ENCODE results near the gene KCNA5. TPM values are rescaled to one million over a fixed set of nuclear protein-coding genes. Genes with fewer than 3 reads are reported as not detected.

KCNA5 gene
- total RNA-seq, 1 donor from 2014 or later, result 2.6 TPM

DNA sequence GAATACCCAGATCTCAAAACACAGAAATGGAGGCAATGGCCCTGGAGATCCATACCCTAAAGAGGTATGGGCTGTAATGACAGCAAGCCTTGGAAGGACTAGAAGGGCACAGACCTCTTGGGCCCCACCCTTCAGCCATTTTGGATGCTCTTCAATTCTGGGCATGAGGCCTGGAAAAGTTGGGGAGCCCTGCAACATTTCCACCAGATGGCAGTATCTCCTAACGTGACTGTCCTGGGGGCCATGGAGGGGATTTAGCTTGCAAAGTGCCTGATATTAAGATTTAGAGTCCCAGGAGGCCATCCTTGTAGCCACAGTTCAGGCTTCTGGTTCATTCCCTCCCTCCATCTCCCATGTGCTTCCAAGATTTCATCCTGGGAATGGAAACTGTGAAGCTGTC, 30.2 kb downstream of the KCNA5 start:
- Histone ChIP-seq H3K27ac (replicated peaks) (no peak overlapping the region), H3K4me3 (no peak overlapping the region), H3K9me3 (replicated peaks) (no peaks in the 10 kb centered on the region), H3K4me1 (peaks cover 33% of the 10 kb centered on the region), H3K27me3 (ENCODE audit: low read depth) (no peaks in the 10 kb centered on the region), H3K36me3 (no peaks in the 10 kb centered on the region)
- TF ChIP-seq, protein P1, sequence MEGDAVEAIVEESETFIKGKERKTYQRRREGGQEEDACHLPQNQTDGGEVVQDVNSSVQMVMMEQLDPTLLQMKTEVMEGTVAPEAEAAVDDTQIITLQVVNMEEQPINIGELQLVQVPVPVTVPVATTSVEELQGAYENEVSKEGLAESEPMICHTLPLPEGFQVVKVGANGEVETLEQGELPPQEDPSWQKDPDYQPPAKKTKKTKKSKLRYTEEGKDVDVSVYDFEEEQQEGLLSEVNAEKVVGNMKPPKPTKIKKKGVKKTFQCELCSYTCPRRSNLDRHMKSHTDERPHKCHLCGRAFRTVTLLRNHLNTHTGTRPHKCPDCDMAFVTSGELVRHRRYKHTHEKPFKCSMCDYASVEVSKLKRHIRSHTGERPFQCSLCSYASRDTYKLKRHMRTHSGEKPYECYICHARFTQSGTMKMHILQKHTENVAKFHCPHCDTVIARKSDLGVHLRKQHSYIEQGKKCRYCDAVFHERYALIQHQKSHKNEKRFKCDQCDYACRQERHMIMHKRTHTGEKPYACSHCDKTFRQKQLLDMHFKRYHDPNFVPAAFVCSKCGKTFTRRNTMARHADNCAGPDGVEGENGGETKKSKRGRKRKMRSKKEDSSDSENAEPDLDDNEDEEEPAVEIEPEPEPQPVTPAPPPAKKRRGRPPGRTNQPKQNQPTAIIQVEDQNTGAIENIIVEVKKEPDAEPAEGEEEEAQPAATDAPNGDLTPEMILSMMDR (IDR thresholded peaks at IDR 0.05; ENCODE audit: borderline replicate concordance), result no peak
- no peak for DNase-seq
- intact Hi-C loops (cut with micrococcal nuclease), result no loop called here

DNA sequence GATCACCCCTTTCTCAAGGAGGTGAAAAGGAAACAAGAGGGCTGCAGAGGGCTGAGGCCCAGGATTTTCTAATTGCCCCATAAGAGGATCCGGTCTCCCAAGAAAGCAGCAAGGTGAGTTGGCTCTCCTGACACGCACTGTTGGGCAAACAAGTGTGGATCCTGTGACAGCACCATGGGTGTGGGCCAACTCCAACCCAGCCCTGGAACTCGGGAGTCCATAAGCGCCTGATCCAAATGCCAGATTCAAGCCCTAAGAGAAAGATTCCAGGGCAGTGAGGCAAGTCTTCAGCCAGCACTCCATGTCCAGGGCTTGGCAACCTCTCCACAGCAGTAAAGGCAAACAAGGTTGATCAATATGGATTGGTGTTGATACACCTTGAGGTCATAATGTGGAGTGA, 33.1 kb downstream of the KCNA5 start:
- intact Hi-C loops (cut with micrococcal nuclease), result no loop called here
- peak; percentile 48 for DNase-seq
- no peaks in the 10 kb centered on the region for H3K36me3 ChIP-seq
- H3K27me3 ChIP-seq (ENCODE audit: low read depth), result no peaks in the 10 kb centered on the region
- peak overlapping the region; percentile 80 for H3K27ac ChIP-seq (replicated peaks)
- peaks cover 36% of the 10 kb centered on the region for H3K4me1 ChIP-seq
- TF ChIP-seq, protein P1 (IDR thresholded peaks at IDR 0.05; ENCODE audit: borderline replicate concordance), result no peak
- H3K9me3 ChIP-seq (replicated peaks), result no peaks in the 10 kb centered on the region
- H3K4me3 ChIP-seq, result no peak overlapping the region

DNA sequence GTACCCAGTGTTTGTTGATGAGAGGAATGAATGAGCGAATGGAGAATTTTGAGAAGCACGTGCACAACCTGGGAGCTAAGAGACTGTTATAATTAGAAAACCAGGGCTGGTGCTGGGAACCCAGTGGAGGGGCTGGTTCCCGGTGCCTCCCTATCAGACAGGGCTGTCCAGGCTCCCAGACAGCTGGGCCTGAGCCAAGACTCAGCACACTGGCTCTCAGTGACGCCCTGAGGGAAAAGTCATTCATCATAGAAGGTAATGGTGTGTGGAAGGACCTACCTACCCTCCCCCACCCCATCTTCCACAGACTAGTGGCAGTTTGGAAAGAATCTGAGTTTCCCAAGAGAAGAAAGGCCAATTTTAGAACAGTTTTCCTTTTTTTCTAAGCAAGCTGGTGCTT, 34.7 kb downstream of the KCNA5 start:
- Histone ChIP-seq H3K4me3 (no peak overlapping the region), H3K4me1 (peaks cover 36% of the 10 kb centered on the region), H3K27me3 (ENCODE audit: low read depth) (no peaks in the 10 kb centered on the region), H3K36me3 (no peaks in the 10 kb centered on the region), H3K27ac (replicated peaks) (peak overlapping the region; percentile 80), H3K9me3 (replicated peaks) (no peaks in the 10 kb centered on the region)
- peak; percentile 82 for DNase-seq
- intact Hi-C loops (cut with micrococcal nuclease), result no loop called here
- TF ChIP-seq, protein P1 (IDR thresholded peaks at IDR 0.05; ENCODE audit: borderline replicate concordance), result no peak

DNA sequence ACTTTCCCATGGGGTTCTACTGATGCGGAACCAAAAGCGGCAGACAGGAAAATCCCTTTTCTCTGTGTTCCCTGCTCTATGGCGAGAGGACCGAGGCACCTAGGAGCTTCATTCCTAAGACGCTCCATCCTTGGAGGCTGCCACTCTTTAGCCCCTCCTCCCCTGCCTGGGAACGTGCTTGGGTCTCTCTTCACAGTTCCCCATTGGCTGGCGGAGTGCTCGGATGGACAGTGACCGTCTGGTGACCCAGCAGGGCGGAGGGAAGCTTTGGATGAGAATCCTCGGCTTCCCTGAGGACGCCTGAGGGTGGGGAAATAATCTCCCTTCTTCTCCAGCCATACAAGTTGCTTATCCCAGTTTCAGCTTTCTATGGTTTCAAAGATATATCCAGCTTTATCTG, 37.3 kb downstream of the KCNA5 start:
- intact Hi-C loops (cut with micrococcal nuclease), result loop anchor here (10.0 kb wide), 1 partner anchor 226 kb away; no protein-coding TSS in a partner anchor
- TF ChIP-seq, protein P1 (IDR thresholded peaks at IDR 0.05; ENCODE audit: borderline replicate concordance), result no peak
- Histone ChIP-seq H3K4me1 (peaks cover 36% of the 10 kb centered on the region), H3K9me3 (replicated peaks) (no peaks in the 10 kb centered on the region), H3K27me3 (ENCODE audit: low read depth) (no peaks in the 10 kb centered on the region), H3K36me3 (no peaks in the 10 kb centered on the region), H3K27ac (replicated peaks) (no peak overlapping the region), H3K4me3 (no peak overlapping the region)
- DNase-seq, result peak; percentile 33

DNA sequence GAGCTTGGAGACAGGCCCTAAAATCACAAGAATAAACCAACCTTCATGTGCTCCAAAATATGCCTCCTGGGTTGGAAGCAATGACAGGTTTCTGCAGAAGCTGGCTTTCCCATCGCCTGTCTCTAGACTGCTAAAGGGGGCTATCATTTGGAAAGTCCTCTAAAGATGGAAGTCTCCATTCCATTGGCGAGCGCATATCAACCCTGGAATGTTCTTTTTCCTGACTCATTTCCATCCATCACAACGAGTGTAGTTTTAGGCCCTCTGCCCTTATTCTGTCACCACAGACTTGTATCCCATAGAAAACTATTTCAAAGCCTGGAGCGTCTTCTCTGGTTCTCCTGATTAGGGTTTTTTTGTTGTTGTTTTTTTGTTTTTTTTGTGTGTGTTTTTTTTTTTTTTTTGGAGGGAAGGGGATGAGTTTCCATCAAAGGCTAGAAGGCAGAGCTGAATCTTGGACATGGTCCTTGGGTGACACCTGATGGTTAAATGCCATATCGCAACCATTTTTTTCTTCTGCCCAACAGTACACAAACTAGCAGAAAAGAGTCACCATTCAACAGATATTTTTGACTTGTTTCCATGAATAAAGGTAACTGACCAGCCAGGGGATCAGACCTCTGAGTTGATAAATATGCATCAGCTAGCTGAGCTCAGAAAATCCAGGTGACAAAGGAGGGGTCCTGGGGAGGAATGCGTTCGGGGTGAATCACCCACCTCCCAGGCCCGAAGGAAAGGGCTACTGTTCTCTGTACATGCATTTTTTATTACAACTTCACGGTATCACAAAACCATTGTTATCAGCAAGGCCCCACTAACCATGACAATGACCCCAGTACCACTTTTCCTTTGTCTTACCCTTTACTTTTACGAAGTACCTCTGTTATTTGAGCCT, 40.5 kb downstream of the KCNA5 start:
- peaks cover 16% of the 10 kb centered on the region for H3K27me3 ChIP-seq (ENCODE audit: low read depth)
- no peak overlapping the region for H3K27ac ChIP-seq (replicated peaks)
- intact Hi-C loops (cut with micrococcal nuclease), result loop anchor here (2.0 to 10.0 kb wide), 2 partner anchors 61 to 229 kb away; no protein-coding TSS in a partner anchor
- TF ChIP-seq, protein P1 (IDR thresholded peaks at IDR 0.05; ENCODE audit: borderline replicate concordance), result peak; percentile 84
- H3K4me3 ChIP-seq, result no peak overlapping the region
- no peaks in the 10 kb centered on the region for H3K36me3 ChIP-seq
- H3K9me3 ChIP-seq (replicated peaks), result no peaks in the 10 kb centered on the region
- H3K4me1 ChIP-seq, result peaks cover 7% of the 10 kb centered on the region
- no peak for DNase-seq
